NCI-H1694 treated with DMSO at 0.1 percent for 48 hours (cell line): ENCODE measurements around the gene ANGPTL2.
"Not testable (repeated sequence)": the region's sequence is repeated elsewhere in the genome, so short reads cannot be mapped to it uniquely, and the experiment has no call there.

Source experiments
- DNase-seq: peaks from one replicate; lab custom pipeline; 2025; lab: John Stamatoyannopoulos, UW

Gene ANGPTL2

GRCh38 chr9:127154390-127155191, 32.2 kb upstream of the ANGPTL2 start:
- DNase-seq: no peak

GRCh38 chr9:127154003-127154389, 31.6 kb upstream of the ANGPTL2 start:
- DNase-seq: no peak

GRCh38 chr9:127153501-127153900, 31.1 kb upstream of the ANGPTL2 start:
- no peak for DNase-seq

- DNase-seq: no peak
Observed at GRCh38 chr9:127149463-127150390, 27.3 kb upstream of the ANGPTL2 start.

GRCh38 chr9:127149010-127149409, 26.6 kb upstream of the ANGPTL2 start:
- no peak for DNase-seq

GRCh38 chr9:127148014-127148413, 25.6 kb upstream of the ANGPTL2 start:
- DNase-seq: no peak

GRCh38 chr9:127147251-127147650, 24.8 kb upstream of the ANGPTL2 start:
- DNase-seq: no peak

- DNase-seq: not testable (repeated sequence)
Observed at GRCh38 chr9:127146841-127147240, 24.4 kb upstream of the ANGPTL2 start.

GRCh38 chr9:127144670-127145445, 22.4 kb upstream of the ANGPTL2 start:
- no peak for DNase-seq

GRCh38 chr9:127143920-127144465, 21.6 kb upstream of the ANGPTL2 start:
- no peak for DNase-seq

GRCh38 chr9:127142931-127143464, 20.6 kb upstream of the ANGPTL2 start:
- no peak for DNase-seq

GRCh38 chr9:127142291-127142690, 19.9 kb upstream of the ANGPTL2 start:
- DNase-seq: no peak

GRCh38 chr9:127140842-127141675, 18.6 kb upstream of the ANGPTL2 start:
- DNase-seq: no peak

GRCh38 chr9:127140181-127140580, 17.7 kb upstream of the ANGPTL2 start:
- no peak for DNase-seq

GRCh38 chr9:127139775-127140174, 17.3 kb upstream of the ANGPTL2 start:
- DNase-seq: no peak

GRCh38 chr9:127139071-127139731, 16.8 kb upstream of the ANGPTL2 start:
- DNase-seq: no peak

GRCh38 chr9:127138444-127138843, 16.0 kb upstream of the ANGPTL2 start:
- DNase-seq: no peak

- no peak for DNase-seq
Observed at GRCh38 chr9:127137640-127138360, 15.4 kb upstream of the ANGPTL2 start.

- DNase-seq: no peak
Observed at GRCh38 chr9:127136880-127137639, 14.6 kb upstream of the ANGPTL2 start.
